HG02588 (cell line): ENCODE results near the gene TBCD.

Source experiments
- ATAC-seq: cut with Tn5 transposase; IDR thresholded peaks from one replicate; pipeline ENCODE4 v1.9.1; 2021; ENCODE audit warnings: mild to moderate bottlenecking, moderate library complexity; ENCODE audit not compliant: unreplicated experiment

Gene TBCD

GRCh38 chr17:82932518-82933310 lies 180.8 kb downstream of the TBCD start:
- ATAC-seq, result no peak

DNA sequence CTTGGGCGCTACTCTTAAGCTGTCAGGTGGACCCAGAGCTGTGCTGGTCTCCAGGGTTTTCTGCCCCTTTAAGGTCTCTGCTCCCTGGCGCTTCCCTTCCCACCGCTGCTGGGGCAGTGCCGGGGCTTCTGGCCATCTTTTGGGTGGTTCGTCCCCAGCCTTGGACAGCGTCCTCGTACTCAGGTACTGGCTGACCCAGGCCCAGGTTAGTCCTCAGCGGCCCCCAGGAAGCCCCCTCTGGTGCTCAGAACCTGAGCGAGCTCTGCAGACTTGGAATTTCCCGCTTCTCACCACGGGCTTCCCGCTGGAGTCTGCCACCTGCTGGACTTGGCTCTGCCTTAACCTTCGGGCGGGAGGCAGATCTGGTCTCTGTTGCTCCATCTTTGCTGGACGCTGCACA lies 182.0 kb downstream of the TBCD start:
- no peak for ATAC-seq

GRCh38 chr17:82935966-82936767 lies 184.3 kb downstream of the TBCD start:
- ATAC-seq, result no peak

DNA sequence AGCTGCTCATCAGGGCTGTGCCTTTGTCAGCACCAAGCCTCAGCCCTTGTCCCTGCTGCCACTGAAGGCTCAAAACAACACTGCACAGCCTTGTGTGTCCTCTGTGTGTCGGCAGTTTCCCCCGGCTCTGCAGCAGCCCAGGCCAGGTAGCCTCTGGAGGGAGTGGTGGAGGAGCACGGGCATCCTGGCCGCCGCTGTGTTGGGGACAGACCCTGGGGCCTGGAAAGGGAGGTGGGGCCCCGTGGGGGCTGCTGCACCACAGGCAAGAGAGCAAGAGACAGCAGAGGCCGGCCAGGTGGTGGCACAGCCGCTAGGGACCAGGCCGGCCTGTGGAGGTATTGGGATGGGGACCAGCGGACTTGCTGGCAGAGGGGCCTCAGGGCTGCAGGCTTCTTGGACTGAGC lies 184.9 kb downstream of the TBCD start:
- no peak for ATAC-seq

DNA sequence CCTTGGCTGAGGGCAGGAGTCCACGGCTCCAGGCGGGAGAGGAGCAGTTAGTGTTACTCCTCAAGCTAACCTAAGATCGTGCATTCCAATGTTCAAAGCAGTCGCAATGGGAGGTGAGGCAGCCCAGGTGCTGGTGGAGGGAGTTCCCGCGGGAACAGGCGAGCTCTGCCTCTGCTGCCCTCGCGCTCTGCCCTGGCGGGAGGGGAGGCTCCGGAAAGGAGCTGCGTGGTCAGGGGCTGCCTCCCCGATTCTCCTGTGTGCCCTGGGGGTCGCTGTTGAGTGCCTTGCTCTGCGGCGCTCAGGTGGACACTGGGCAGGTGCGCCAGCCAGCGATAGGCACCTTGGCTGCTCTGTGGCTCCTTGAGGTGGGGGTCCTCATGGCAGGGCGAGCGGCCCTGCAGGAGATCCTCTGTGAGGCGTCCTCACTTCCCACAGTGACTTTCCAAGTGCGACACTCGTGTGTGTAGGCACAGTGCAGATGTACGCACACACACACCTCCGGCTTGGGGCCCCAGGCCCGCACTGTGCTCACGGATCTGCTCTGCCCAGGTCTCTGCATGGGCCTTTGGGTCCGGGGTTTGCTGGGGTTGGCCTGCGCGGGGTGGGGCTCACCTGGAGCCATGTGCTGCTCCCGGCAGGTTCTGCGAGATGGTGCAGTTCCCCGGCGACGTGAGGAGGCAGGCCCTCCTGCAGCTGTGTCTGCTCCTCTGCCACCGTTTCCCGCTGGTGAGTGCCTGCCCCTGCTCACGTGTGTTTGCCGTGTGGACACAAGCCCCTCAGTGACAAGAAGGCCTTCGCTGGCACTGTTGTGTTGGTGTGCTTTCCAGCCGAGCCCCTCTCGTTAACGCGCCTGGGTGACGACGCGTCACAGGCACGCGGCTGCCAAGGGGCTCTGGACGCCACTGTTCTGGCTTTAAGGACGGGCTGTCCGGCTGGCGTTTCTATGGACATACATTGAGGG lies 185.8 kb downstream of the TBCD start:
- no peak for ATAC-seq

GRCh38 chr17:82938486-82938872 lies 186.6 kb downstream of the TBCD start:
- ATAC-seq, result no peak

DNA sequence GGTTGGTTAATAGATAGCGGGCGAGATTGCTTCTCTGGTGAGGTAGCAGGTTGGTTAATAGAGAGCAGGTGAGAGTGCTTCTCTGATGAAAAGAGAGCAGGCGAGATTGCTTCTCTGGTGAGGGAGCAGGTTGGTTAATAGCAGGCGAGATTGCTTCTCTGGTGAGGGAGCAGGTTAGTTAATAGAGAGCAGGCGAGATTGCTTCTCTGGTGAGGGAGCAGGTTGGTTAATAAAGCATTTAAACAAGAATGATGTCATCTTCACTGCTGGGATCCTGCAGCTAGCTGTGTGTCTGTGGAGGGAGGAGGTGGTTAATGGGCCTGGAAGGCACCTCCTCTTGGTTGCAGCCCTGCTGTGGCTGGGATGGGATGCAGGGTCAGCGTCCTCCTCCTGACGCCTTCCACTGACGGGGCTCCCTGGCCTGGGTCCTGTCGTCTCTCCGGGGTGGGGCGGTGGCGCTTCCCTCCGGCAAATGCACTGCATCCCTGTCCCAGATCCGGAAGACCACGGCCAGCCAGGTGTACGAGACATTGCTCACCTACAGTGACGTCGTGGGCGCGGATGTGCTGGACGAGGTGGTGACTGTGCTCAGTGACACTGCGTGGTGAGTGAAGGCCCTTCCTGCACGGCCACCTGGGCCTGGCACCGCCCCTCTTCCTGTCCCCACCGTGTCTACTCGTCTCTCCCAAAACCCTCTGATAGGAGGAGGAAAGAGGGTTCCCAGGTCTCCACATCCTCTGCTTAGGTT lies 187.2 kb downstream of the TBCD start:
- ATAC-seq, result no peak

- ATAC-seq, result no peak
Measured at GRCh38 chr17:82939621-82940135, 187.8 kb downstream of the TBCD start.

DNA sequence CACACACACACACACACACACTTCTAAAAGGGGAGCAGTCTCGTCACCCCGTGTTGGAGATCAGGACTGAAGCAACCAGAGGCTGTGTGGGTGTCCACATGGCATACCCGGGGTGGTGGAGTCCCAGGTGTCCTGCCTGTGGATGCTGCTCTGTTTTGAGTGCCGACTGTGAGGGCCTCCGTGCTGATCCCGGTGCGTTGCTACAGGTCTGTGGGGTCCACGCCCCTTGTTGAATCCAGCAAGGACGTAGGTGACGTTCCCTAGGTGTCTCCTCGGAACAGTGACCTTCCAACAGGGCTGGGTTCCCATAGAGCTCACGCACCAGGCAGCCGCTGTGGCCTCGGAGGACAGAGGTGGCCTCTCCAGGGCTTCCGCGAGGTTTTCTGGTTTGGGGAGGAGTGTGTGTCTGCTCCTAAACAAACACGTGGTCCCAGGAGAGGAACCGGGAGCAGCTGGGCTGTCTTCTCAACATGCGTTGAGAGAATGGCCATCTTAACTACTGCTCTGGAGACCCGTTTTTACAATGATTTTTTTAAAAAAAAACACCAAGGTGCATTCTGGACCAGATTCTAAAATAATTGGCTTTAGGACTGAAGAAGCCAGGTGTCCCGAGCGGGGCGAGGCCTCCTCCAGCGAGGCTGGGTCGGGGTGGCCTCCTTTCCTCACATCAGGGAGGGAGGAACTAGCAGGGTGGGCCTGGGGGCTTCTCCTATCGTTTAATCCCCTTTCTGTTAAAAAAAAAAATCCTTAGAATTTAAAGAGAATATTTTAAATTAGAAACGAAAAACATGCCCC lies 188.6 kb downstream of the TBCD start:
- no peak for ATAC-seq

GRCh38 chr17:82941021-82942001 lies 189.4 kb downstream of the TBCD start:
- no peak for ATAC-seq

DNA sequence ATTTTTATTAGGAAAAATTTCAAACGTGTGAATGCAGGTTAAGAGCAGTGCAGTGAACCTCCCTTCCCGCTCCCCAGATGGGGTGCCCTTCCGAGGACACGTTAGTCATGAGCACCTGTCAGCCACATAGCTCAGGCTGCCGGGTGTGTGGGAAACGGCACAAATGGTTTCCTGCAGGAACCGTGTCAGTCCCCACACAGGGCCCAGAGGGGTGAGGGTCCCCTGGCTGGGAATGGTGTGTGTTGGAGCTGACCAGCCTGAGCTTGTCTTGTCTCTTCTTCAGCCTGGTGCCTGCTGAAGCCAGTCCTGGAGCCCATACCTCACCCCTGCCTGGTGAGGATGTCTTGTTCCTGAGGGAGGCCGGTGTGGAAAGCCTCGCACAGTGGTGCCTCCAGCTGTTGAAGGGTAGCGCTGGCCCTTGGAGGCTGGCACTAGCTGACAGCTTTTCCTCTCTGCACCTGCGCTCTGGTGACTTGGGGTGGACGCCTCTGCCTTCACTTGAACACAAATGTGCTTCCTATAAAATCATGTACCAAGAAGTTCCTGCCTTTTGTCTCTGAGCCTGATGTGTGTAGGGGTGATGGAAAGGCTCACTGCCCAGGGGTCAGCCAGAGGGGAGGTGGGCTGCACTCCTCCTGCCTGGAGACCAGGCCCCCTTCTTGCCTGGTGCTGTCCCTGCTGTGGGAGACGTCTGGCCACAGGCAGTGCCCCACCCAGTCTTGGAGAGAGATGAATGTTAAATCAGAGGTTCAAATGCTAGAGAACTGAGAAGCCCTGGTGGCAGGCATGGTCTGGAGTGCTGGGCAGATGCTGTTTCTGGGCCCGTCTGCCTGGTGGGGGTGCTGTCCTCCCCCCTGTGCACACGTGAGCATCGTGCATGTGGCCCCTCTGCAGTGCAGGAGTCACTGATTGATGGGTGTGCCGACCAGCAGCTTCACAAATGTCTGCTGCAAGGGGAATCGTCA lies 190.6 kb downstream of the TBCD start:
- ATAC-seq, result no peak

DNA sequence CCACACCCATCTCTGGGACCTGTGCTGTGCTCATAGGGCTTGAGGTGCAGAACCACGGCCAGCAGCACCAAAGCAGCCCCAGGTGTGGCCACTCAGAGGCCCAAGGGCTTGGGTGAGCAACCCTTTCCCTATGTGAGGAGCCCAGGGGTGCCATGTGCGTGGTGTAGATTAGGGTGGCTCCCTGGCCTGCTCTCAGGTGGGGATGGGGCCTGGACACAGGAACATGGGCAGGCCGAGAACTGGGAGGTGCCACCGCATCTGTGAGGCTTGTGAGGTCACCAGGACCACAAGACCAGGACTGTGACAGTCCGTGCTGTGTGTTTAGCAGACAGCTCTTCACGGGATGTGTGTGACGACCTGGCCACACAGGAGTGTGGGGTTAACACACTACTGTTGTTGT lies 191.5 kb downstream of the TBCD start:
- no peak for ATAC-seq

GRCh38 chr17:82943751-82944150 lies 191.9 kb downstream of the TBCD start:
- ATAC-seq, result no peak

- no peak for ATAC-seq
Measured at GRCh38 chr17:82944990-82945389, 193.1 kb downstream of the TBCD start.

- ATAC-seq, result no peak
Measured at GRCh38 chr17:82946081-82946480, 194.2 kb downstream of the TBCD start.

DNA sequence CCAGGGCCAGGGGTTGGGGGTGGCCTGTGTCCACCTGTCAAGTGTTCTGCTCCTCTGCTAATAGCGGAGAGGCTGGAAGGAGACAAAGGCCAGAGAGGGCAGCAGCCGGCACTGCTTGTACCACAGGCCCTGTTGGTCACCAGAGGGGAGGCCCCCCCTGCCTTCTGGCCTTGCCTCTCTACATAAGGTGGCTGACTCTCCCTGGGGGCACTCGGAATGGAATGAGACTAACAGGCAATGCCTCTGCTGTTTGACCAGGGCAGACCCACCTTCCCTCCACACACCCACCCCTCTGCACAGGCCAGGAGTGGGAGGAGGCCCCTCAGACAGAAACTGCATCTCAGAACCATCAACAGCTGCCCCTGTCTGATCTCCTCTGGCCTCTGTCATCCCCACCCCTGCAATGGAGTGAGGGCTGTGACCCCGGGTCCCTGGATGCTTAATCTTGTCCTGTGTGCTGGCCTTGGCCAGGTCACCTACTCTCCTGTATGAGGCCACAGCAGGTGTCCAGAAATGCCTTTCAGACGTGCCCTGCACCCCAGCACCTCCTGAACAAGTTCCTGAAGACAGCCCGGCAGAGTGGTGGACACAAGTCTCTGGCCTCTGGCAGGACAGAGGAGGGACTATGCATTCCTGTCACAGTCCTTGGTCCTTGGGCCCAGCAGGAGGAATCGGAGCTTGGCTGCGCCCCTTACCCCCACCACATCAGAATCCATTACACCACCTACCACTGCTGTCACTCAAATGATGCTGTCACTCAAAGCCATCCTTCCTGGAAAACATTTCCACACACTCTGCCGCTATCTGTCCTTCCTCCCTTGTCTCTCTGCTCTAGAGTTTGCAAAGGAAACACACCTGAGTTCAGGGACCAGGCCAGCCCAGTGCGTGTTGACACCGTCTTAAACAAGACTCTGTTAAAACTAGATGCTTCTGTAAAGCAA lies 195.5 kb downstream of the TBCD start:
- no peak for ATAC-seq
